HEK293 (cell line): Measurements from ENCODE around the gene PDK3.
A peak's percentile ranks its signal among the peaks of the same experiment; 100 is the strongest.

Experiments
- CTCF ChIA-PET: fragments of 350-600 bp; formaldehyde crosslinking; extraction: SDS; loops from one replicate; lab custom pipeline; 2021; ENCODE audit warnings: antibody characterized with exemption; lab: Yijun Ruan, JAX
- POLR2A ChIA-PET: fragments of 300-600 bp; formaldehyde crosslinking; extraction: SDS; loops from one replicate; lab custom pipeline; 2020; ENCODE audit warnings: antibody characterized with exemption, inconsistent platforms; lab: Yijun Ruan, JAX
- H3K27ac ChIP-seq: fragments of 200-500 bp; sonication (Bioruptor generic); 2 replicates; pipeline ENCODE4 v1.5.1; 2014; ENCODE audit warnings: low read depth, low read length, control low read depth, inconsistent platforms; ENCODE audit errors: extremely low read depth
- H3K36me3 ChIP-seq, 2 experiments: fragments of 200-500 bp in 1 of 2; sonication (Bioruptor generic) in 1 of 2; 1 replicate in 1 of 2; 2 replicates in 1 of 2; pipeline ENCODE4 v1.5.1; 2014 to 2017; ENCODE audit warnings: inconsistent platforms in 2 of 2, low read length in 2 of 2; ENCODE audit not compliant: control insufficient read depth in 2 of 2, insufficient read depth in 1 of 2
- H3K4me1 ChIP-seq: fragments of 200-500 bp; sonication (Bioruptor generic); 2 replicates; pipeline ENCODE4 v1.5.1; 2014; ENCODE audit warnings: mild to moderate bottlenecking, low read length, inconsistent platforms; ENCODE audit not compliant: control insufficient read depth, insufficient read depth
- H3K4me3 ChIP-seq: 2 replicates; pipeline ENCODE4 v1.5.1; 2011; ENCODE audit warnings: low read depth, mild to moderate bottlenecking, control low read depth, low read length, moderate library complexity
- H3K9me3 ChIP-seq: fragments of 200-500 bp; sonication (Bioruptor generic); 2 replicates; pipeline ENCODE4 v1.5.1; 2014; ENCODE audit warnings: low read depth, low read length, inconsistent platforms; ENCODE audit not compliant: control insufficient read depth, insufficient read depth
- GLIS1 ChIP-seq: fragments of 450-650 bp; formaldehyde crosslinking; IDR thresholded peaks from 2 replicates; pipeline ENCODE4 v1.5.1; 2016; ENCODE audit warnings: missing biosample characterization, missing genetic modification characterization
- IKZF3 ChIP-seq: fragments of 450-650 bp; IDR thresholded peaks from 2 replicates; pipeline ENCODE4 v1.5.0; 2018; ENCODE audit warnings: missing biosample characterization, mild to moderate bottlenecking, missing genetic modification characterization, moderate library complexity
- KLF9 ChIP-seq: fragments of 450-650 bp; formaldehyde crosslinking; IDR thresholded peaks from 2 replicates; pipeline ENCODE4 v1.5.1; 2016; ENCODE audit warnings: missing biosample characterization, missing genetic modification characterization, low read depth
- REPIN1 ChIP-seq: fragments of 450-650 bp; formaldehyde crosslinking; IDR thresholded peaks from 2 replicates; pipeline ENCODE4 v1.5.1; 2017; ENCODE audit warnings: missing biosample characterization, missing genetic modification characterization, low read depth
- SALL2 ChIP-seq: fragments of 450-650 bp; formaldehyde crosslinking; IDR thresholded peaks from 2 replicates; pipeline ENCODE4 v1.5.0; 2017; ENCODE audit warnings: missing biosample characterization, mild to moderate bottlenecking, missing genetic modification characterization, borderline replicate concordance
- SCRT1 ChIP-seq: fragments of 450-650 bp; formaldehyde crosslinking; IDR thresholded peaks from 2 replicates; pipeline ENCODE4 v1.5.1; 2016; ENCODE audit warnings: missing biosample characterization, missing genetic modification characterization, borderline replicate concordance
- SCRT2 ChIP-seq: fragments of 450-650 bp; formaldehyde crosslinking; IDR thresholded peaks from 2 replicates; pipeline ENCODE4 v1.5.1; 2016; ENCODE audit warnings: missing biosample characterization, missing genetic modification characterization
- SP2 ChIP-seq: fragments of 450-650 bp; formaldehyde crosslinking; IDR thresholded peaks from 2 replicates; pipeline ENCODE4 v1.5.1; 2016; ENCODE audit warnings: missing biosample characterization, missing genetic modification characterization
- SP3 ChIP-seq: fragments of 450-650 bp; formaldehyde crosslinking; IDR thresholded peaks from 2 replicates; pipeline ENCODE4 v1.5.1; 2016; ENCODE audit warnings: missing biosample characterization, missing genetic modification characterization
- YY1 ChIP-seq: fragments of 450-650 bp; formaldehyde crosslinking; IDR thresholded peaks from 2 replicates; pipeline ENCODE4 v1.5.1; 2018; ENCODE audit warnings: missing biosample characterization, missing genetic modification characterization
- ZBTB1 ChIP-seq: fragments of 450-650 bp; formaldehyde crosslinking; IDR thresholded peaks from 2 replicates; pipeline ENCODE4 v1.5.1; 2016; ENCODE audit warnings: missing biosample characterization, missing genetic modification characterization
- ZBTB7A ChIP-seq: fragments of 450-650 bp; formaldehyde crosslinking; IDR thresholded peaks from 2 replicates; pipeline ENCODE4 v1.5.1; 2016; ENCODE audit warnings: low read depth, missing biosample characterization, missing genetic modification characterization
- ZNF10 ChIP-seq: fragments of 450-650 bp; formaldehyde crosslinking; IDR thresholded peaks from 2 replicates; pipeline ENCODE4 v1.5.1; 2017; ENCODE audit warnings: missing biosample characterization, missing genetic modification characterization
- ZNF121 ChIP-seq: fragments of 450-650 bp; formaldehyde crosslinking; IDR thresholded peaks from 2 replicates; pipeline ENCODE4 v1.5.1; 2016; ENCODE audit warnings: missing biosample characterization, missing genetic modification characterization
- ZNF140 ChIP-seq: fragments of 450-650 bp; formaldehyde crosslinking; IDR thresholded peaks from 2 replicates; pipeline ENCODE4 v1.5.1; 2016; ENCODE audit warnings: missing biosample characterization, missing genetic modification characterization
- ZNF184 ChIP-seq: fragments of 450-650 bp; IDR thresholded peaks from 2 replicates; pipeline ENCODE4 v1.5.1; 2018; ENCODE audit warnings: missing biosample characterization, mild to moderate bottlenecking, missing genetic modification characterization
- ZNF2 ChIP-seq: fragments of 450-650 bp; formaldehyde crosslinking; IDR thresholded peaks from 2 replicates; pipeline ENCODE4 v1.5.1; 2016; ENCODE audit warnings: missing biosample characterization, missing genetic modification characterization
- ZNF23 ChIP-seq: fragments of 450-650 bp; formaldehyde crosslinking; IDR thresholded peaks from 2 replicates; pipeline ENCODE4 v1.5.1; 2016; ENCODE audit warnings: missing biosample characterization, missing genetic modification characterization, borderline replicate concordance
- ZNF24 ChIP-seq: fragments of 450-650 bp; formaldehyde crosslinking; IDR thresholded peaks from 2 replicates; pipeline ENCODE4 v1.5.1; 2016; ENCODE audit warnings: missing biosample characterization, missing genetic modification characterization
- ZNF335 ChIP-seq: fragments of 450-650 bp; formaldehyde crosslinking; conservative IDR thresholded peaks from 2 replicates; pipeline ENCODE4 v1.5.1; 2016; ENCODE audit warnings: missing biosample characterization, missing genetic modification characterization
- ZNF366 ChIP-seq: fragments of 450-650 bp; formaldehyde crosslinking; conservative IDR thresholded peaks from 2 replicates; pipeline ENCODE4 v1.5.1; 2016; ENCODE audit warnings: missing biosample characterization, missing genetic modification characterization
- ZNF521 ChIP-seq: fragments of 450-650 bp; formaldehyde crosslinking; IDR thresholded peaks from 2 replicates; pipeline ENCODE4 v1.5.1; 2017; ENCODE audit warnings: missing biosample characterization, mild to moderate bottlenecking, missing genetic modification characterization
- ZNF585B ChIP-seq: fragments of 450-650 bp; formaldehyde crosslinking; IDR thresholded peaks from 2 replicates; pipeline ENCODE4 v1.5.1; 2016; ENCODE audit warnings: missing biosample characterization, missing genetic modification characterization
- ZNF704 ChIP-seq: fragments of 450-650 bp; formaldehyde crosslinking; IDR thresholded peaks from 2 replicates; pipeline ENCODE4 v1.5.1; 2016; ENCODE audit warnings: missing biosample characterization, missing genetic modification characterization
- ZSCAN16 ChIP-seq: fragments of 450-650 bp; formaldehyde crosslinking; IDR thresholded peaks from 2 replicates; pipeline ENCODE4 v1.5.1; 2016; ENCODE audit warnings: missing biosample characterization, missing genetic modification characterization
- ZSCAN5A ChIP-seq: fragments of 450-650 bp; formaldehyde crosslinking; IDR thresholded peaks from 2 replicates; pipeline ENCODE4 v1.5.1; 2016; ENCODE audit warnings: missing biosample characterization, missing genetic modification characterization
- TF ChIP-seq, protein P1 (sequence below): fragments of 450-650 bp; formaldehyde crosslinking; IDR thresholded peaks from 2 replicates; pipeline ENCODE4 v1.5.1; 2016; ENCODE audit warnings: missing biosample characterization, missing genetic modification characterization, low read depth

The PDK3 gene

GRCh38 chrX:24475480-24475879, 10.4 kb downstream of the PDK3 start:
- TF ChIP-seq YY1, result no peak
- TF ChIP-seq SALL2 (tag by site-specific recombination), result no peak
- TF ChIP-seq, protein P1, sequence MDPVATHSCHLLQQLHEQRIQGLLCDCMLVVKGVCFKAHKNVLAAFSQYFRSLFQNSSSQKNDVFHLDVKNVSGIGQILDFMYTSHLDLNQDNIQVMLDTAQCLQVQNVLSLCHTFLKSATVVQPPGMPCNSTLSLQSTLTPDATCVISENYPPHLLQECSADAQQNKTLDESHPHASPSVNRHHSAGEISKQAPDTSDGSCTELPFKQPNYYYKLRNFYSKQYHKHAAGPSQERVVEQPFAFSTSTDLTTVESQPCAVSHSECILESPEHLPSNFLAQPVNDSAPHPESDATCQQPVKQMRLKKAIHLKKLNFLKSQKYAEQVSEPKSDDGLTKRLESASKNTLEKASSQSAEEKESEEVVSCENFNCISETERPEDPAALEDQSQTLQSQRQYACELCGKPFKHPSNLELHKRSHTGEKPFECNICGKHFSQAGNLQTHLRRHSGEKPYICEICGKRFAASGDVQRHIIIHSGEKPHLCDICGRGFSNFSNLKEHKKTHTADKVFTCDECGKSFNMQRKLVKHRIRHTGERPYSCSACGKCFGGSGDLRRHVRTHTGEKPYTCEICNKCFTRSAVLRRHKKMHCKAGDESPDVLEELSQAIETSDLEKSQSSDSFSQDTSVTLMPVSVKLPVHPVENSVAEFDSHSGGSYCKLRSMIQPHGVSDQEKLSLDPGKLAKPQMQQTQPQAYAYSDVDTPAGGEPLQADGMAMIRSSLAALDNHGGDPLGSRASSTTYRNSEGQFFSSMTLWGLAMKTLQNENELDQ (tag by site-specific recombination), result no peak
- TF ChIP-seq ZNF366 (tag by site-specific recombination), result peak; percentile 65
- TF ChIP-seq ZNF521 (tag by site-specific recombination), result no peak
- no peak for TF ChIP-seq ZBTB7A (tag by site-specific recombination)
- TF ChIP-seq ZNF585B (tag by site-specific recombination), result no peak
- no peak for TF ChIP-seq ZNF2 (tag by site-specific recombination)
- peak; percentile 79; the same call in 1 of the 2 replicates for TF ChIP-seq ZNF121 (tag by site-specific recombination)
- TF ChIP-seq GLIS1 (tag by site-specific recombination), result no peak
- TF ChIP-seq ZBTB1 (tag by site-specific recombination), result no peak
- ChIA-PET CTCF (no interaction called here), POLR2A (no interaction called here)
- no peaks in the 10 kb centered on the region for H3K36me3 ChIP-seq
- H3K27ac ChIP-seq, result no peak overlapping the region
- H3K4me1 ChIP-seq, result peaks cover 2% of the 10 kb centered on the region; the same call in 1 of the 2 replicates
- H3K9me3 ChIP-seq, result no peaks in the 10 kb centered on the region
- H3K4me3 ChIP-seq, result no peak overlapping the region

GRCh38 chrX:24478509-24478908, 13.4 kb downstream of the PDK3 start:
- Histone ChIP-seq H3K4me1 (peaks cover 2% of the 10 kb centered on the region; the same call in 1 of the 2 replicates), H3K36me3 (no peaks in the 10 kb centered on the region), H3K4me3 (no peak overlapping the region), H3K9me3 (no peaks in the 10 kb centered on the region), H3K27ac (no peak overlapping the region)
- ChIA-PET POLR2A (interaction anchor here (1.1 kb wide), 1 partner anchor 12 kb away, joined by 4 read pairs; no protein-coding TSS in a partner anchor), CTCF (interaction anchor here (1.3 kb wide), 1 partner anchor 20 kb away, joined by 4 read pairs; no protein-coding TSS in a partner anchor)
- TF ChIP-seq KLF9 (tag by site-specific recombination) (no peak), ZNF184 (tag by site-specific recombination) (no peak), SP2 (no peak), ZSCAN16 (no peak), ZNF10 (no peak), IKZF3 (tag by site-specific recombination) (no peak), SCRT1 (tag by site-specific recombination) (no peak), ZNF23 (tag by site-specific recombination) (no peak), ZSCAN5A (tag by site-specific recombination) (no peak), REPIN1 (tag by site-specific recombination) (no peak), ZNF335 (tag by site-specific recombination) (no peak), ZNF704 (tag by site-specific recombination) (no peak), ZNF140 (tag by site-specific recombination) (no peak), ZNF24 (tag by site-specific recombination) (no peak), SP3 (tag by site-specific recombination) (no peak), SCRT2 (tag by site-specific recombination) (no peak)
